SU-DHL-6 (cell line): ENCODE results near the gene SYVN1.

Experiments used
- CTCF ChIP-seq: fragments of 200-600 bp; sonication (generic); IDR thresholded peaks from one replicate; pipeline ENCODE4 v1.5.1; 2017; ENCODE audit warnings: antibody characterized with exemption, mild to moderate bottlenecking, low read length, moderate library complexity; ENCODE audit not compliant: insufficient read depth, poor library complexity, severe bottlenecking
- EZH2phosphoT487 ChIP-seq: fragments of 200-600 bp; sonication (generic), shearing (Covaris generic); conservative IDR thresholded peaks from 2 replicates; pipeline ENCODE4 v1.6.1; 2018; ENCODE audit warnings: mild to moderate bottlenecking, antibody characterized with exemption, low read length, moderate library complexity, mixed read lengths

- TF ChIP-seq CTCF (no peak), EZH2phosphoT487 (no peak)
Observed at GRCh38 chr11:65102142-65103095, 31.9 kb downstream of the SYVN1 start.
